ENCODE results near the gene STXBP4. TPM values are rescaled to one million over a fixed set of nuclear protein-coding genes. Genes with fewer than 3 reads are reported as not detected.

The STXBP4 gene
- total and polyA plus RNA-seq, 2 donors (not counting 3 experiments of a cell fraction or from before 2014, with no cell fraction given) = 1.9 to 12.9 TPM

- BruUV-seq (replicated peaks) = no TSS peak
- H3K4me2 ChIP-seq (ENCODE audit: insufficient read depth, low read length) = no peak overlapping the region
- H3K36me3 ChIP-seq (ENCODE audit: control insufficient read depth in 2 of 2, extremely low read depth in 1 of 2, insufficient read depth in 2 of 2, low read length in 2 of 2) = no peaks in the 10 kb centered on the region
- no peaks in the 10 kb centered on the region for H3K9me3 ChIP-seq (replicated peaks; ENCODE audit: control insufficient read depth, insufficient read depth, low read length)
- ChIA-PET POLR2A (no interaction called here), CTCF (no interaction called here)
- dilution Hi-C loops (cut with MboI; ENCODE audit: extremely low pct_ligation_motif_present, low sequenced_read_pairs) (no loop called here), intact Hi-C loops (cut with micrococcal nuclease) (no loop called here)
- FAIRE-seq = no peak
- no peak overlapping the region for H3K4me3 ChIP-seq (replicated peaks in 1 of 3; ENCODE audit: insufficient read depth in 1 of 3, low read depth in 1 of 3, low read length in 3 of 3)
- H4K20me1 ChIP-seq (replicated peaks; ENCODE audit: control insufficient read depth, extremely low read depth, insufficient read depth, low read length) = no peaks in the 10 kb centered on the region
- DNase-seq (ENCODE audit: low read depth, low spot score) = no peak
- H3K27me3 ChIP-seq (ENCODE audit: control insufficient read depth in 2 of 2, insufficient read depth in 2 of 2, low read length in 2 of 2) = no peaks in the 10 kb centered on the region
- H3K9ac ChIP-seq (replicated peaks; ENCODE audit: extremely low read depth, insufficient read depth, low read length) = no peak overlapping the region
- H3K9me1 ChIP-seq (replicated peaks; ENCODE audit: control insufficient read depth, extremely low read depth, insufficient read depth, low read length) = no peaks in the 10 kb centered on the region
- H2AFZ ChIP-seq (ENCODE audit: low read depth, low read length) = no peak overlapping the region
- no peaks in the 10 kb centered on the region for H3K79me2 ChIP-seq (ENCODE audit: control insufficient read depth, insufficient read depth, low read length)
- TF ChIP-seq FOS (IDR thresholded peaks at IDR 0.05; ENCODE audit: borderline replicate concordance, insufficient read depth, low read length) (no peak), CTCF (IDR thresholded peaks at IDR 0.05; ENCODE audit: extremely low read depth in 1 of 2, insufficient read depth in 1 of 2, low read depth in 1 of 2, low read length in 2 of 2) (no peak), POLR2AphosphoS5 (IDR thresholded peaks at IDR 0.05; ENCODE audit: insufficient read depth, low read depth, low read length) (no peak)
- TF ChIP-seq, protein P1, sequence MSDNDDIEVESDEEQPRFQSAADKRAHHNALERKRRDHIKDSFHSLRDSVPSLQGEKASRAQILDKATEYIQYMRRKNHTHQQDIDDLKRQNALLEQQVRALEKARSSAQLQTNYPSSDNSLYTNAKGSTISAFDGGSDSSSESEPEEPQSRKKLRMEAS (IDR thresholded peaks at IDR 0.05; ENCODE audit: insufficient read depth, insufficient read length) = no peak
- H3K27ac ChIP-seq (ENCODE audit: insufficient read depth, low read depth, low read length) = no peak overlapping the region
- H3K4me1 ChIP-seq (ENCODE audit: control insufficient read depth, extremely low read depth, insufficient read depth, low read length) = peaks cover 30% of the 10 kb centered on the region
Measured at GRCh38 chr17:55163408-55163807, 194.8 kb downstream of the STXBP4 start.

DNA sequence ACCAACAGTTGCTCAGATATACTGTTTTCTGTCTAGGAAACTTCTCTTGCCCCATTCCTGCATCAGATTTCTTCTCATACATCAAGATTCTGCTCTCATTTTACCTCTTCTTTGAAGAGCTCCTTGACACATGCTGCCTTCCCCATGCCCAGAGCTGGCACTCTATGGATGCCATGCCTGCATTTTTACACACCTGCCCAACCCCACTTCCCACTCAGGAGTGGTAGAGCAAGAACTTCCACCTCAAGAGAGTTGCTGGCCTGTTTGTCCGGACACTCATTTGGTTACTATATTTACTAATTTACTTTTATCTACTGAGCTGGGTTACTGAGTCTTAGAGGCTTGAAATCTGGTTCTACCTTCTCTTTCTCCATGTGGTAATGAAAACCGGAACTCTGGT lies 197.9 kb downstream of the STXBP4 start:
- no peak overlapping the region for H3K4me3 ChIP-seq (replicated peaks in 1 of 3; ENCODE audit: insufficient read depth in 1 of 3, low read depth in 1 of 3, low read length in 3 of 3)
- dilution Hi-C loops (cut with MboI; ENCODE audit: extremely low pct_ligation_motif_present, low sequenced_read_pairs) (no loop called here), intact Hi-C loops (cut with micrococcal nuclease) (no loop called here)
- H3K36me3 ChIP-seq (ENCODE audit: control insufficient read depth in 2 of 2, extremely low read depth in 1 of 2, insufficient read depth in 2 of 2, low read length in 2 of 2) = no peaks in the 10 kb centered on the region
- CTCF ChIA-PET = interaction anchor here (1.5 kb wide), 1 partner anchor 15 kb away, joined by 4 read pairs; no protein-coding TSS in a partner anchor
- H3K79me2 ChIP-seq (ENCODE audit: control insufficient read depth, insufficient read depth, low read length) = no peaks in the 10 kb centered on the region
- H4K20me1 ChIP-seq (replicated peaks; ENCODE audit: control insufficient read depth, extremely low read depth, insufficient read depth, low read length) = no peaks in the 10 kb centered on the region
- no TSS peak for BruUV-seq (replicated peaks)
- H3K9me1 ChIP-seq (replicated peaks; ENCODE audit: control insufficient read depth, extremely low read depth, insufficient read depth, low read length) = no peaks in the 10 kb centered on the region
- no peak overlapping the region for H3K27ac ChIP-seq (ENCODE audit: insufficient read depth, low read depth, low read length)
- H3K9ac ChIP-seq (replicated peaks; ENCODE audit: extremely low read depth, insufficient read depth, low read length) = no peak overlapping the region
- H3K4me2 ChIP-seq (ENCODE audit: insufficient read depth, low read length) = no peak overlapping the region
- FAIRE-seq (no peak), DNase-seq (ENCODE audit: low read depth, low spot score) (no peak)
- peaks cover 17% of the 10 kb centered on the region for H3K4me1 ChIP-seq (ENCODE audit: control insufficient read depth, extremely low read depth, insufficient read depth, low read length)
- H3K27me3 ChIP-seq (ENCODE audit: control insufficient read depth in 2 of 2, insufficient read depth in 2 of 2, low read length in 2 of 2) = no peaks in the 10 kb centered on the region
- H2AFZ ChIP-seq (ENCODE audit: low read depth, low read length) = no peak overlapping the region
- H3K9me3 ChIP-seq (replicated peaks; ENCODE audit: control insufficient read depth, insufficient read depth, low read length) = no peaks in the 10 kb centered on the region
- TF ChIP-seq JUN (IDR thresholded peaks at IDR 0.05; ENCODE audit: borderline replicate concordance, insufficient read depth, insufficient read length, low read depth) = no peak
- TF ChIP-seq EZH2 (IDR thresholded peaks at IDR 0.05; ENCODE audit: borderline replicate concordance, low read depth, low read length, severe bottlenecking) = no peak
- no peak for TF ChIP-seq POLR2A (IDR thresholded peaks at IDR 0.05; ENCODE audit: low read depth, low read length)
- TF ChIP-seq FOS (IDR thresholded peaks at IDR 0.05; ENCODE audit: borderline replicate concordance, insufficient read depth, low read length) = no peak
- TF ChIP-seq GATA2 (IDR thresholded peaks at IDR 0.05; ENCODE audit: insufficient read depth, insufficient read length, low read depth, low read length) = no peak
- TF ChIP-seq MYC (IDR thresholded peaks at IDR 0.05; ENCODE audit: low read depth, low read length) = no peak
- TF ChIP-seq, protein P1 (IDR thresholded peaks at IDR 0.05; ENCODE audit: insufficient read depth, insufficient read length) = no peak
- no peak for TF ChIP-seq POLR2AphosphoS5 (IDR thresholded peaks at IDR 0.05; ENCODE audit: insufficient read depth, low read depth, low read length)
- no peak for TF ChIP-seq CTCF (IDR thresholded peaks at IDR 0.05; ENCODE audit: extremely low read depth in 1 of 2, insufficient read depth in 1 of 2, low read depth in 1 of 2, low read length in 2 of 2)
- POLR2A ChIA-PET = no interaction called here
